NCI-H1048 (cell line): ENCODE measurements around the gene RALBP1.
"Not testable (repeated sequence)": the region's sequence is repeated elsewhere in the genome, so short reads cannot be mapped to it uniquely, and the experiment has no call there.

Experiments
- DNase-seq: peaks from one replicate; lab custom pipeline; 2025; lab: John Stamatoyannopoulos, UW

Gene RALBP1

GRCh38 chr18:9474983-9475642 lies at the start of gene RALBP1:
TSS of gene RALBP1 (plus strand) at chr18:9475513. CDS start at chr18:9513046, 37,533 bp downstream.
- peak; percentile 97 for DNase-seq

- DNase-seq = no peak
Observed at GRCh38 chr18:9426753-9427152, 48.6 kb upstream of the RALBP1 start.

DNA sequence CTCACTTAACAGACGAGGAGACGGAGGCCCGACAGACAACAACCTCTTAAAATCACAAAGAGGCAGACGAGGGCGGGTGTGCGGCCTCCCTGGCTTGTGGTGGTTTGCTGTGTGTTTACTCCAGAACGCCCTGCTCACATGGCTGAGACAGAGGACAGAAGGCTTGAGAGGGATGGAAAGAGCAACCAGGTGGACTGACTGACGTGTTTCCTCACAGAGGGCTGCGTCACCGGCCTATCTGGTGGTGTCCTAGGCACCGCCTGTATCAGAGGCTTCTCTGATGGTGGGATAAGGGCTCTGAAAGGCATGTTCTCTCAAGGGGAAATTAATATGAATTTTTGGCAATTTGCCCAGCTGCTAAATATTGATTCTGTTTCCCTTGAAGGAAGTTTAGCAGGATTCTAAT lies 47.0 kb upstream of the RALBP1 start:
- no peak for DNase-seq

DNA sequence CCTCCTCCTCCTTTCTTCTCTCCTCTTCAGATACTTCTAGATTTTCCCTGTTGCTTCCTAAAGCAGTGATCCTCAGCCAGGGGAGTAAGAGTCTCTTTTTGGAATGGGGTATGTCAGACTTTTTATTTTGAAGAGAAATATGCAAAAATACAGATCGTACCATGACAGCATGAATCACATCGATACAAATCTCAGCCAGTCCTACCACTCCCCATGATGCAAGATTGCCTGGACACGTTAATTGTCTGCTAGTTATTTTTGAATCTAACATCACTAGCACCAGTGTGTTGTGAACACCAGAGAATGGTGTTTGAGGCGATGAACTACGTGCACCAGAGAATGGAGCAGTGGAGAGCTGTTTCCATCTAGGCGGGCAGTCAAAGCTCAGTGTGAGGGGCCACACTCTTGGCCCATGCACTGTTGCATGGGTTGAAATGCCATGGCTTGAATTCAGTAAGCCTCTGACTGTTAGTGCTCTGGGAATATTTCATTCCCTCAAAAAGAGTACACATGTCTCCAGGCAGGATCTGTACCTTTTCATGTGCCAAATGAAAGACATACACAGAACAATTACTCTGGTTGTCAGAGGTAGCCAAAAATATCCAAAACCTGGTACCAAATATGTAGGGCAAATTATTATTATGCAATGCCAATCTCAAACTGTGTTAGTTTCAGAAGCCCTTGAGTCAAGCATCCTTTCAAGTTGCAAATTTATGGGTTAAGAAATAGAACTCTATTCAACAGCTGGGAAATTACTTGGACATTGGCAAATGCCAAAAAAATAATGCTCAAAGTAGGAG lies 46.3 kb upstream of the RALBP1 start:
- no peak for DNase-seq

DNA sequence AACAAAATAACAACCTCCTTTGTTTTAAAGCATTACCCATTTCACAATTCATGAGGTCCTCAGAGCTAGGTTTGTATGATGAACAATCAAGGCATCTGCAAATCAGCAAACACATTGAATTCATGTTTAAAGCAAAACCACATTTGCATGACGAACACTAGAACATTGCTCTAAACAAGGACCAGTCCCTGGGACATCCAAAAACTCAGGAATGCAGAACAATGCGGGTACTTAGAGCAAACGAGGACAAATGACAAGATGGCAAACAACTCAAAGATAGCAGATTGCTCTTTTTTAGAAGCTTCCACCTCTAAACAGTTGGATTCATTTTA lies 45.7 kb upstream of the RALBP1 start:
- no peak for DNase-seq

GRCh38 chr18:9430315-9430714 lies 45.0 kb upstream of the RALBP1 start:
- not testable (repeated sequence) for DNase-seq

GRCh38 chr18:9431296-9431695 lies 44.0 kb upstream of the RALBP1 start:
- no peak for DNase-seq

DNA sequence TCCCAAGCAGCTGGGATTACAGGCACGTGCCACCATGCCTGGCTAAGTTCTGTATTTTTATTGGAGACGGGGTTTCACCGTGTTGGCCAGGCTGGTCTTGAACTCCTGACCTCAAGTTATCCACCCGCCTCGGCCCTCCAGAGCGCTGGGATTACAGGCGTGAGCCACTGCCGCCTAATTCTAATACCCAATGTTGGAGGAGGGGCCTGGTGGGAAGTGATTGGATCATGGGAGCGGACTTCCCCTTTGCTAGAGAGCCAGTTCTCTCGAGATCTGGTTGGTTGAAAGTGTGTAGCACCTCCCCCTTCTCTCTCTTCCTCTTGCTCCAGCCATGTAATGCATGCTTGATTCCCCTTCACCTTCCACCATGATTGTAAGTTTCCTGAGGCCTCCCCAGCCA lies 42.2 kb upstream of the RALBP1 start:
- not testable (repeated sequence) for DNase-seq

- no peak for DNase-seq
Observed at GRCh38 chr18:9433671-9434121, 41.6 kb upstream of the RALBP1 start.

- DNase-seq = no peak
Observed at GRCh38 chr18:9434122-9434701, 41.1 kb upstream of the RALBP1 start.

GRCh38 chr18:9435041-9435440 lies 40.3 kb upstream of the RALBP1 start:
- DNase-seq = no peak

DNA sequence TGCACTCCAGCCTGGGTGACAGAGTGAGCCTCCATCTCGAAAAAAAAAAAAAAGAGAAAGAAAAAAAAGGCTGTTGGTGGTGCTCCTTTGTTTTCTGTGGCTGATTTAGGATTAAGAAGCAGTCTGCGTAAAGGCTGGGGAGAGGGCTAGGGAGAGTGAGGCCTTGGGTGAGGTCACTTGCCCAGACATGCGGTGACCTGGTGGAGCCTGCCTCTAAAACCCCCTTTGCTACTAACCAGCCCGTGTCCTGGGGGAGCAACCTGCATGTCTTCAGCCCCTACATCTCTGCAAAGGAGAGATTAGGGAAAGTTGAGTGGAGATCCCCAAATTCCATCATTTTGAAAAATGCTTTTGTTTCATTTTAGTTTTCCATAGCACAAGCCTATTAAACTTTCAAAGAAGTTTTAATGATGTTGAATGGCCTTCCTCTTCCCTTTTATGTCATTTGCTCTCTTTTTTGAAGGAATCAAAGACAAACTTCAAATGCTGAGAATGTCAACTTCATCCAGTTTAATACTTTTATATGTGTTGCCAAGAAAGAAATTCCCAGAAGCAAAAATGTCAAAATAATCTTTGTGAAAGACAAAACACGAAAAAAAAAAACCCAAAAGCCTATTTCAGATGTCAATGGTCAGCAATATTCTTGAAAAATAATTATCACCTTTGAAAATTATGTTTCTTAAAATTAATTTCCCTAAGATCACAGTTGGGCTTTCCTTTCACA lies 38.9 kb upstream of the RALBP1 start:
- DNase-seq = no peak

- DNase-seq = no peak
Observed at GRCh38 chr18:9437021-9437437, 38.3 kb upstream of the RALBP1 start.

DNA sequence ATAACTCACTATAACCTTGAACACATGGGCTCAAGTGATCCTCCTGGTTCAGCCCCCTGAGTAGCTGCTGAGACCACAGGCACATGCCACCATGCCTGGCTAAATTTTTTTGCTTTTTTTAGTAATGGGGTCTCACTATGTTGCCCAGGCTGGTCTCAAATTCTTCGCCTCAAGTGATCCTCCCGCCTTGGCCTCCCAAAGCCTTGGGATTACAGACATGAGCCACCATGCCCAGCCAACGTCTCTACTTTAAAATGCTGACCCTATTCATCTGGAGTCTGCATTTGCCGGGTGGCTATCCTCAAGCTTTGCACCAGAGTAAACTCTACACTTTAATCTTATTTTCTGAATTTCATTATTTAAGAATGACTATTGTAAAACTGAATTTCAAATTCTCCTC lies 37.6 kb upstream of the RALBP1 start:
- DNase-seq = no peak

GRCh38 chr18:9441061-9441460 lies 34.3 kb upstream of the RALBP1 start:
- DNase-seq = no peak

GRCh38 chr18:9444549-9444948 lies 30.8 kb upstream of the RALBP1 start:
- no peak for DNase-seq

DNA sequence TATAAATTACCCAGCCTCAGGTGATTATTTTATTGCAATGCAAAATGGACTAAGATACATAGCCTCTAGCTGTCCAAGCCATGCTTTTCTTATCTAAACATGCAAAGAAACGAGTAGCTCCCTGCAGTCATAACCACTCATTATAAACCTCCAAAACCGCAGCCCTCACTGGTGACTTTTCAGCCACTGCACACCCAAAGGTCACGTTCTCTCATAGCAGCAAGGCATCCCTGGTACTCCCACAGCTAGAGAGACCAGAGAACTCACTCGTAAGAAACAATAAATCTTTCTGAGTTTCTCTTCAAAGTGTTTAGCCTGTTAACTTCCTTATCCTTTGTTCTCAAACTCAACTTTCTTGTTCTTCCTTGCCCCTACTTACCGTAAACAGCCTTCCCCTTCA lies 28.5 kb upstream of the RALBP1 start:
- no peak for DNase-seq

DNA sequence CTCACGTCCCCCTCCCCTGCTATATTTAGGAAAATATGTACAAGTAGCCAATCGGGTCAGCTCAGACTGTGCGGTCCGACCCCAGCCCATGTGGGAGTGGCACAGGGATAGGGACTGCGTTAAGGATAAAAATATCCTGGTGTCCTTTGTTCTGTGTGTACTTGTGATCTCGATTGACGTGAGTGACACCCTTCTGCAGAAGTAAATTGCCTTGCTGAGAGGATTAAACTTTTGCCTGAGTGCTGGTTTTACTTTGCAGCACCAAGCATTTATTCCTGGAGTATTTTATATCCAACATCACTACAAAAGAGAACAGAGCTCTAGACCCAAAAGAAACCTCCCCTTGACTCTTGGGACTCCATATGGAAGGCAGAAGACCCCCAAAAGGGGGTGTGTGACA lies 28.0 kb upstream of the RALBP1 start:
- DNase-seq = no peak

DNA sequence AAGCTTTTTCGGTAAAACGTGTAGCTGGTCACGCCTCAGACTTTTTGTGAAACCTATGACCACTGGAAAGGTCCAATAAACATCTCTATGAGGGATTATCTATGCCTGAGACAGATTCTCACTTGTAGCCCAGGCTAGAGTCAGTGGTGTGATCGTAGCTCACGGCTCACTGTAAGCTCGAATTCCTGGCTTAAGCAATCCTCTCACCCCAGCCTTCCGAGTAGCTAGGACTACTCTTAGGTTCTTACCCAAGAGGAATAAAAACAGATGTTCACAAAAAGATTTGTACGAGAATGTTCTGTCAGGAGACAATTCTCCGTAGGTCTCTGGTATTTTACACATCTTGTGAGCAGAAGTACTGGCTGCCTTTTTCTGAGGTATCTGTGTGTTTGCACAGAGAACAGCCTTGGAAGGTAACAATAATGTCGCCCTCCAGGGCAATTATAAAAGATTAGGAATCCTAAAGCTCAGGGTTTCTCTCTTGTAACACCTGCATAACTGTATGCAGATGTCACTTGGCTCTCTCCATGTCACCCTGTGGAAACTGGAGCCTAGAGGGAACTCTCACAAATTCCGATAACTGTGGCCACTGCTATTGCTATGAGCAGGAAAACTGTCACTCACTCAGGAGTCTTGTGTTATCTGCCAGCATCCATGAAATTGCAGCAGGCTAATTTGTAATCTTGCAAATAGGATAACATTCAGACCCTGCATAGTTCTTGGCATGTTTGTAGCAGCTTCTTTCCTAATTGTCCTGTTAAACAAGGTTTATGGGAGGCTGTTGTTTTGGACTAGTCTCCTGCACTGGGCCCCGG lies 25.5 kb upstream of the RALBP1 start:
- no peak for DNase-seq

DNA sequence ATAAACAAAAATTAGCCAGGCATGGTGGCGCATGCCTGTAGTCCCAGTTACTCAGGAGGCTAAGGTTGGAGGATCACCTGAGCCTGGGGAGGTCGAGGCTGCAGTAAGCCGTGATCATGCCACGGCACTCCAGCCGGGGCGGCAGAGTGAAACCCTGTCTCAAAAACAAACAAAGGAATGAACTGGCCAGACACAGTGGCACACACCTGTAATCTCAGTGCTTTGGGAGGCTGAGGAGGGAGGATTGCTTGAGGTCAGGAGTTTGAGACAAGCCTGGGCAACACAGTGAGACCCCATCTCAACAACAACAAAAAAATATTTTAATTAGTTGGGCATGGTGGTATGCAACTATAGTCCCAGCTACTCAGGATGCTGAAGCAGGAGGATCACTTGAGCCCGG lies 24.4 kb upstream of the RALBP1 start:
- DNase-seq = not testable (repeated sequence)

- no peak for DNase-seq
Observed at GRCh38 chr18:9453283-9453682, 22.0 kb upstream of the RALBP1 start.
